PC-3 (cell line): ENCODE measurements around the gene BGLAP. TPM values are rescaled to one million over a fixed set of nuclear protein-coding genes. Genes with fewer than 3 reads are reported as not detected.
A peak's percentile ranks its signal among the peaks of the same experiment; 100 is the strongest.

Source experiments
- ATAC-seq: fragments of 200-7000 bp; cut with Tn5 transposase; 2 replicates; pipeline ENCODE4 v1.9.1; 2020; ENCODE audit warnings: mild to moderate bottlenecking, moderate library complexity
- BruUV-seq: library from RNA; stranded (reverse); fragments of 400-500 nt; replicated peaks from 2 replicates; lab custom pipeline; 2021; lab: Mats Ljungman, UMichigan
- CTCF ChIA-PET: fragments of 300-600 bp; sonication (Branson Sonifier 250); formaldehyde crosslinking; loops from one replicate; lab custom pipeline; 2022; ENCODE audit warnings: antibody characterized with exemption; lab: Charles Lee
- POLR2A ChIA-PET: fragments of 300-600 bp; sonication (Branson Sonifier 250); formaldehyde crosslinking; loops from one replicate; lab custom pipeline; 2022; ENCODE audit warnings: antibody characterized with exemption; ENCODE audit not compliant: unreplicated experiment; lab: Charles Lee
- DNase-seq: peaks from one replicate; pipeline ENCODE4 v3.0.0-alpha.2; 2015
- H2AFZ ChIP-seq: fragments of 300-600 bp; sonication (generic); 2 replicates; pipeline ENCODE4 v1.6.0; 2016; ENCODE audit warnings: antibody characterized with exemption, low read length
- H3F3A ChIP-seq: fragments of 300-600 bp; sonication (generic); one replicate; pipeline ENCODE4 v1.6.0; 2017; ENCODE audit warnings: antibody characterized with exemption, low read length, control low read depth, mild to moderate bottlenecking; ENCODE audit not compliant: unreplicated experiment
- H3K27ac ChIP-seq: fragments of 300-600 bp; sonication (generic); 2 replicates; pipeline ENCODE4 v1.5.1; 2016; ENCODE audit warnings: mild to moderate bottlenecking, low read length
- H3K27me3 ChIP-seq: fragments of 300-600 bp; sonication (generic); 2 replicates; pipeline ENCODE4 v1.6.1; 2016; ENCODE audit warnings: low read length, mixed read lengths
- H3K36me3 ChIP-seq: fragments of 300-600 bp; sonication (generic); 2 replicates; pipeline ENCODE4 v1.6.1; 2016; ENCODE audit warnings: low read depth, mixed run types, low read length, mixed read lengths
- H3K4me1 ChIP-seq: fragments of 300-600 bp; sonication (generic); 2 replicates; pipeline ENCODE4 v1.5.1; 2016; ENCODE audit warnings: low read length; ENCODE audit not compliant: insufficient read depth
- H3K4me2 ChIP-seq: fragments of 300-600 bp; sonication (generic); 2 replicates; pipeline ENCODE4 v1.6.0; 2016; ENCODE audit warnings: low read length
- H3K4me3 ChIP-seq: fragments of 300-600 bp; sonication (generic); 2 replicates; pipeline ENCODE4 v1.5.1; 2016; ENCODE audit warnings: mild to moderate bottlenecking, low read length, mixed read lengths
- H3K79me2 ChIP-seq: fragments of 300-600 bp; sonication (generic); 2 replicates; pipeline ENCODE4 v1.6.1; 2017; ENCODE audit warnings: low read length, mixed read lengths
- H3K9ac ChIP-seq: fragments of 300-600 bp; sonication (generic); 2 replicates; pipeline ENCODE4 v1.6.0; 2016; ENCODE audit warnings: mild to moderate bottlenecking, low read length
- H3K9me2 ChIP-seq: fragments of 300-600 bp; sonication (generic); replicated peaks from 2 replicates; pipeline ENCODE4 v1.6.1; 2016; ENCODE audit warnings: mixed run types, low read length, mixed read lengths
- H3K9me3 ChIP-seq: fragments of 300-600 bp; sonication (generic); 2 replicates; pipeline ENCODE4 v1.6.1; 2016; ENCODE audit warnings: low read length, mixed read lengths
- H4K20me1 ChIP-seq: fragments of 300-600 bp; sonication (generic); 2 replicates; pipeline ENCODE4 v1.6.1; 2016; ENCODE audit warnings: low read length, mixed read lengths
- EZH2 ChIP-seq: fragments of 300-600 bp; sonication (generic); IDR thresholded peaks from one replicate; pipeline ENCODE4 v1.6.1; 2017; ENCODE audit warnings: antibody characterized with exemption, mild to moderate bottlenecking, low read length; ENCODE audit not compliant: unreplicated experiment
- EZH2phosphoT487 ChIP-seq: fragments of 300-600 bp; sonication (generic); IDR thresholded peaks from 2 replicates; pipeline ENCODE4 v1.6.1; 2018; ENCODE audit warnings: mild to moderate bottlenecking, antibody characterized with exemption, low read length, borderline replicate concordance
- intact Hi-C: fragments of 100-400 bp; cut with micrococcal nuclease; formaldehyde crosslinking; loops from 2 replicates; pipeline ENCODE4 v1.9.0; 2023
- total RNA-seq: library from RNA; depleted of rRNA; stranded (reverse); fragments of >200 nt; gene quantifications from 2 replicates; pipeline ENCODE4 v1.2.3, GENCODE V29; 2014
- TF ChIP-seq, protein P1 (sequence below): fragments of 300-600 bp; sonication (generic); conservative IDR thresholded peaks from 2 replicates; pipeline ENCODE4 v1.5.1; 2017; ENCODE audit warnings: antibody characterized with exemption, low read depth, mild to moderate bottlenecking, low read length

BGLAP gene
- total RNA-seq, 1 experiment from 2014 or later, result 2.5 TPM

DNA sequence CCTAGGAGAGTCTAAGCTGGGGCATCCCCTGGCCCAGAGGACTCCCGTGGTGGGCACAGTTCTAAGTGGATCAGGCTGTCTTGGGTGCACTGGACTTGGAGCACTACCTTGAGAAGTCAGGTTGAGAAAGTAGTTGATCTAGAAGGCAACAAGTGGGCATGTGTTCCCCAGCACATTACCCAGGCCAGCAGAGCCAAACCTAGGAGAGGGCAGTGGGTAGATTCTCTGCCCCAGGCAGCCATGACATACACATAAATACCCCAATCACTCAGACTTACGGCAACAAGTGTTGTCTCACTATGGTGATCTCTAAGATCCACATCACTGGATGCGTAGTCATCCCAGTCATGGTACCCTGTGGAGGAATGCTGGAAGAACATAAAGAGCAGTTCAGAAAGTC is 30.7 kb upstream of the BGLAP start:
- DNase-seq (no peak), ATAC-seq (no peak)
- no peak overlapping the region for H3K4me3 ChIP-seq
- no TSS peak for BruUV-seq
- no peak overlapping the region for H3K9ac ChIP-seq
- no peak overlapping the region for H2AFZ ChIP-seq
- ChIA-PET POLR2A (no interaction called here), CTCF (no interaction called here)
- H3K4me1 ChIP-seq, result peaks cover 14% of the 10 kb centered on the region
- no peaks in the 10 kb centered on the region for H3K9me2 ChIP-seq
- intact Hi-C loops, result no loop called here
- TF ChIP-seq, protein P1, sequence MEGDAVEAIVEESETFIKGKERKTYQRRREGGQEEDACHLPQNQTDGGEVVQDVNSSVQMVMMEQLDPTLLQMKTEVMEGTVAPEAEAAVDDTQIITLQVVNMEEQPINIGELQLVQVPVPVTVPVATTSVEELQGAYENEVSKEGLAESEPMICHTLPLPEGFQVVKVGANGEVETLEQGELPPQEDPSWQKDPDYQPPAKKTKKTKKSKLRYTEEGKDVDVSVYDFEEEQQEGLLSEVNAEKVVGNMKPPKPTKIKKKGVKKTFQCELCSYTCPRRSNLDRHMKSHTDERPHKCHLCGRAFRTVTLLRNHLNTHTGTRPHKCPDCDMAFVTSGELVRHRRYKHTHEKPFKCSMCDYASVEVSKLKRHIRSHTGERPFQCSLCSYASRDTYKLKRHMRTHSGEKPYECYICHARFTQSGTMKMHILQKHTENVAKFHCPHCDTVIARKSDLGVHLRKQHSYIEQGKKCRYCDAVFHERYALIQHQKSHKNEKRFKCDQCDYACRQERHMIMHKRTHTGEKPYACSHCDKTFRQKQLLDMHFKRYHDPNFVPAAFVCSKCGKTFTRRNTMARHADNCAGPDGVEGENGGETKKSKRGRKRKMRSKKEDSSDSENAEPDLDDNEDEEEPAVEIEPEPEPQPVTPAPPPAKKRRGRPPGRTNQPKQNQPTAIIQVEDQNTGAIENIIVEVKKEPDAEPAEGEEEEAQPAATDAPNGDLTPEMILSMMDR, result no peak
- TF ChIP-seq EZH2 (no peak), EZH2phosphoT487 (no peak)
- H3F3A ChIP-seq, result no peaks in the 10 kb centered on the region
- peaks cover 22% of the 10 kb centered on the region for H3K79me2 ChIP-seq
- no peaks in the 10 kb centered on the region for H3K27me3 ChIP-seq
- H3K27ac ChIP-seq, result no peak overlapping the region
- H4K20me1 ChIP-seq, result no peaks in the 10 kb centered on the region
- no peak overlapping the region for H3K4me2 ChIP-seq
- H3K9me3 ChIP-seq, result no peaks in the 10 kb centered on the region
- H3K36me3 ChIP-seq, result peaks cover 25% of the 10 kb centered on the region

DNA sequence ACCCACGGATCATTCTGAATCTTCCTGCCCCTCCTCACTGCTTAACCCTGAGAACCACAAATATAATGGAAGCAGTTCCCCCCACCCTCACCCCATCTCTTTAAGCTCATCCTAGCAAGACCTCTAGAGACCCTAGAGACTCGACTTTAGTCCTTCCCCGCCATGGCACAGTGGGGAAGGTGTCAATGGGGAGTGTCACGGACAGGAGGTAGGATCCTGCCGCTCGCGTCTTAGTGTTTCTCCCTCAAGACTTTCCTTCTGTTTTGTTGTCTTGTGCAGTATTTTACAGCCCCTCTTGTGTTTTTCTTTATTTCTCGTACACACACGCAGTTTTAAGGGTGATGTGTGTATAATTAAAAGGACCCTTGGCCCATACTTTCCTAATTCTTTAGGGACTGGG is 29.9 kb upstream of the BGLAP start:
- POLR2A ChIA-PET, result no interaction called here
- H3K4me3 ChIP-seq, result peak overlapping the region; percentile 84
- no peaks in the 10 kb centered on the region for H3F3A ChIP-seq
- DNase-seq (no peak), ATAC-seq (no peak)
- peaks cover 22% of the 10 kb centered on the region for H3K79me2 ChIP-seq
- H3K9ac ChIP-seq, result peak overlapping the region; percentile 93
- no TSS peak for BruUV-seq
- no peaks in the 10 kb centered on the region for H3K9me3 ChIP-seq
- H3K27me3 ChIP-seq, result no peaks in the 10 kb centered on the region
- no peaks in the 10 kb centered on the region for H4K20me1 ChIP-seq
- H3K36me3 ChIP-seq, result peaks cover 19% of the 10 kb centered on the region
- H3K9me2 ChIP-seq, result no peaks in the 10 kb centered on the region
- peaks cover 14% of the 10 kb centered on the region for H3K4me1 ChIP-seq
- intact Hi-C loops, result no loop called here
- peak overlapping the region; percentile 95 for H3K4me2 ChIP-seq
- CTCF ChIA-PET, result interaction anchor here (1.0 to 1.1 kb wide), 2 partner anchors 66 to 82 kb away, joined by 3 to 13 read pairs; no protein-coding TSS in a partner anchor
- H2AFZ ChIP-seq, result peak overlapping the region; percentile 88
- peak overlapping the region; percentile 85 for H3K27ac ChIP-seq
- TF ChIP-seq EZH2, result no peak
- TF ChIP-seq, protein P1, result no peak
- no peak for TF ChIP-seq EZH2phosphoT487

DNA sequence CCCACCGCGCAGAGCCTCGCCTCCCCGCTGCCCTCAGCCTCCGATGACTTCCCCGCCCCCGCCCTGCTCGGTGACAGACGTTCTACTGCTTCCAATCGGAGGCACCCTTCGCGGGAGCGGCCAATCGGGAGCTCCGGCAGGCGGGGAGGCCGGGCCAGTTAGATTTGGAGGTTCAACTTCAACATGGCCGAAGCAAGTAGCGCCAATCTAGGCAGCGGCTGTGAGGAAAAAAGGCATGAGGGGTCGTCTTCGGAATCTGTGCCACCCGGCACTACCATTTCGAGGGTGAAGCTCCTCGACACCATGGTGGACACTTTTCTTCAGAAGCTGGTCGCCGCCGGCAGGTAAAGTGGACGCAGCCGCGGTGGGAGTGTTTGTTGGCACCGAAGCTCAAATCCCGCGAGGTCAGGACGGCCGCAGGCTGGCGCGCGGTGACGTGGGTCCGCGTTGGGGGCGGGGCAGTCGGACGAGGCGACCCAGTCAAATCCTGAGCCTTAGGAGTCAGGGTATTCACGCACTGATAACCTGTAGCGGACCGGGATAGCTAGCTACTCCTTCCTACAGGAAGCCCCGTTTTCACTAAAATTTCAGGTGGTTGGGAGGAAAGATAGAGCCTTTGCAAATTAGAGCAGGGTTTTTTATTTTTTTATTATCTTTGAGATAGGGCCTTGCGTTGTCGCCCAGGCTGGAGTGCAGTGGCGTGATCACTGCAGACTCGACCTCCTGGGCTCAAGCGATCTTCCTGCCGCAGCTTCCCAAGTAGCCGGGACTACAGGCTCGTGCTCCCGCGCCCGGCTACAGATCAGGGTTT is 28.9 kb upstream of the BGLAP start, which contains the start of gene PMF1:
Gene PMF1, plus strand, starts transcription at position 175 of the 811 bp plus-strand sequence. Its CDS starts 9 bp downstream, at position 184.
- TF ChIP-seq EZH2 (no peak), EZH2phosphoT487 (no peak)
- TF ChIP-seq, protein P1, result no peak
- H3K4me1 ChIP-seq, result peaks cover 23% of the 10 kb centered on the region
- H3K27ac ChIP-seq, result peak within 1 kb of the TSS; percentile 85
- H3K4me3 ChIP-seq, result peak within 1 kb of the TSS; percentile 84
- intact Hi-C loops, result no loop called here
- BruUV-seq, result TSS peak; percentile 80
- no peaks in the 10 kb centered on the region for H3K27me3 ChIP-seq
- H2AFZ ChIP-seq, result peak within 1 kb of the TSS; percentile 88
- H3K36me3 ChIP-seq, result peaks cover 16% of the 10 kb centered on the region
- H3K4me2 ChIP-seq, result peak within 1 kb of the TSS; percentile 95
- peak; percentile 96 for ATAC-seq
- H3K9me3 ChIP-seq, result no peaks in the 10 kb centered on the region
- H3K9me2 ChIP-seq, result no peaks in the 10 kb centered on the region
- peaks cover 22% of the 10 kb centered on the region for H3K79me2 ChIP-seq
- H4K20me1 ChIP-seq, result no peaks in the 10 kb centered on the region
- DNase-seq, result peak; percentile 97
- peak within 1 kb of the TSS; percentile 93 for H3K9ac ChIP-seq
- POLR2A ChIA-PET, result interaction anchor here (0.6 to 1.2 kb wide), 8 partner anchors 12 to 516 kb away, joined by 3 to 13 read pairs (median 4); partner anchors contain the start of gene SLC25A44
- CTCF ChIA-PET, result interaction anchor here (1.0 to 1.1 kb wide), 3 partner anchors 12 to 83 kb away, joined by 3 to 19 read pairs (median 13); no protein-coding TSS in a partner anchor
- H3F3A ChIP-seq, result no peaks in the 10 kb centered on the region
